SK-N-SH (cell line): ENCODE measurements around the gene PLGLB1. TPM values are rescaled to one million over a fixed set of nuclear protein-coding genes. Genes with fewer than 3 reads are reported as not detected.
"Not testable (repeated sequence)": the region's sequence is repeated elsewhere in the genome, so short reads cannot be mapped to it uniquely, and the experiment has no call there.

Experiments used
- CTCF ChIA-PET: fragments of 300-600, 350-600 bp; formaldehyde crosslinking; extraction: SDS; loops from one replicate; lab custom pipeline; 2021; lab: Yijun Ruan, JAX
- POLR2A ChIA-PET: fragments of 350-600 bp; sonication (Branson Sonifier 250); formaldehyde crosslinking; extraction: SDS; loops from one replicate; lab custom pipeline; 2020; ENCODE audit warnings: antibody characterized with exemption, inconsistent platforms; lab: Yijun Ruan, JAX
- DNase-seq: peaks from one replicate; pipeline ENCODE4 v3.0.0; 2012
- H2AFZ ChIP-seq: fragments of 200-600 bp; sonication (generic); 2 replicates; pipeline ENCODE4 v1.8.1; 2016; ENCODE audit warnings: antibody characterized with exemption, mild to moderate bottlenecking, low read depth
- H3F3A ChIP-seq: fragments of 200-600 bp; sonication (generic); replicated peaks from 2 replicates; pipeline ENCODE3; 2016; ENCODE audit warnings: antibody characterized with exemption, mild to moderate bottlenecking; ENCODE audit not compliant: insufficient read depth
- H3K27ac ChIP-seq, 2 experiments: fragments of 200-500 bp in 1 of 2; fragments of 200-600 bp in 1 of 2; sonication (Bioruptor generic) in 1 of 2; sonication (generic), shearing (Covaris generic) in 1 of 2; 2 replicates each; pipeline versions ENCODE4 v1.5.1 to v1.6.1; 2014 to 2016; ENCODE audit warnings: low read depth in 2 of 2, inconsistent platforms in 1 of 2, low read length in 1 of 2, mild to moderate bottlenecking in 1 of 2, mixed read lengths in 1 of 2
- H3K27me3 ChIP-seq: fragments of 200-600 bp; sonication (generic), shearing (Covaris generic); 2 replicates; pipeline ENCODE4 v1.6.1; 2016; ENCODE audit warnings: mixed run types; ENCODE audit not compliant: insufficient read depth
- H3K36me3 ChIP-seq, 2 experiments: fragments of 200-500 bp in 1 of 2; fragments of 200-600 bp in 1 of 2; sonication (Bioruptor generic) in 1 of 2; sonication (generic) in 1 of 2; replicated peaks in 1 of 2; 2 replicates each; pipeline versions ENCODE3 to v1.5.1; 2014 to 2016; ENCODE audit warnings: low read length in 1 of 2, mild to moderate bottlenecking in 1 of 2; ENCODE audit not compliant: insufficient read depth in 2 of 2, control insufficient read depth in 1 of 2
- H3K4me1 ChIP-seq, 2 experiments: fragments of 200-500 bp in 1 of 2; fragments of 200-600 bp in 1 of 2; sonication (Bioruptor generic) in 1 of 2; sonication (generic), shearing (Covaris generic) in 1 of 2; 2 replicates each; pipeline versions ENCODE4 v1.5.1 to v1.6.1; 2014 to 2016; ENCODE audit warnings: low read depth in 1 of 2, low read length in 1 of 2, mixed run types in 1 of 2; ENCODE audit not compliant: insufficient read depth in 2 of 2, control insufficient read depth in 1 of 2
- H3K4me2 ChIP-seq: fragments of 200-600 bp; sonication (generic), shearing (Covaris generic); 2 replicates; pipeline ENCODE4 v1.6.1; 2017; ENCODE audit warnings: mixed run types
- H3K4me3 ChIP-seq, 2 experiments: fragments of 200-500 bp in 1 of 2; fragments of 200-600 bp in 1 of 2; sonication (Bioruptor generic) in 1 of 2; sonication (generic), shearing (Covaris generic) in 1 of 2; 2 replicates each; pipeline versions ENCODE4 v1.5.1 to v1.8.1; 2014 to 2016; ENCODE audit warnings: low read depth in 2 of 2, inconsistent platforms in 1 of 2, low read length in 1 of 2, mild to moderate bottlenecking in 1 of 2, mixed read lengths in 1 of 2, moderate library complexity in 1 of 2
- H3K79me2 ChIP-seq: fragments of 200-600 bp; sonication (generic); 2 replicates; pipeline ENCODE4 v1.8.1; 2017; ENCODE audit warnings: mild to moderate bottlenecking; ENCODE audit not compliant: insufficient read depth
- H3K9ac ChIP-seq: fragments of 200-600 bp; sonication (generic); 2 replicates; pipeline ENCODE4 v1.6.1; 2017; ENCODE audit warnings: mixed run types
- H3K9me2 ChIP-seq: fragments of 200-600 bp; sonication (generic); 2 replicates; pipeline ENCODE4 v1.6.1; 2017; ENCODE audit warnings: mixed run types
- H3K9me3 ChIP-seq: fragments of 200-600 bp; sonication (generic); 2 replicates; pipeline ENCODE4 v1.6.1; 2017; ENCODE audit warnings: mixed run types, mild to moderate bottlenecking, moderate library complexity
- H4K20me1 ChIP-seq: fragments of 200-600 bp; sonication (generic); 2 replicates; pipeline ENCODE4 v1.6.1; 2017; ENCODE audit warnings: mild to moderate bottlenecking, mixed run types; ENCODE audit not compliant: insufficient read depth
- WGBS: methylation state at CpG from one replicate; pipeline ENCODE4 v1.1.6; 2017; ENCODE audit warnings: low lambda C conversion rate; 5-methylcytosine and 5-hydroxymethylcytosine counted together
- polyA plus RNA-seq, 3 experiments: library from polyadenylated mRNA; depleted of rRNA; stranded (reverse); fragments of >200 nt; gene quantifications; 2 replicates each; pipeline ENCODE4 v1.2.3, GENCODE V29; 2012
- small RNA-seq, 7 experiments: library from RNA; depleted of rRNA; stranded (forward); fragments of <200 nt; gene quantifications; one replicate each; pipeline ENCODE3, GENCODE V24; 2012

Gene PLGLB1
- polyA plus RNA-seq, 1 of the 3 experiments (the other 2 are of a cell fraction) = 0.46 TPM

- H2AFZ ChIP-seq, H3K9me2 ChIP-seq, H3K4me2 ChIP-seq, H3K27me3 ChIP-seq, H3F3A ChIP-seq, H3K9ac ChIP-seq, H3K36me3 ChIP-seq, H3K4me3 ChIP-seq, DNase-seq, H4K20me1 ChIP-seq, H3K4me1 ChIP-seq, POLR2A ChIA-PET, H3K27ac ChIP-seq, CTCF ChIA-PET, H3K79me2 ChIP-seq, H3K9me3 ChIP-seq: not testable (repeated sequence)
- WGBS = no CpG with 5 or more reads among the region's 8 CpGs
Measured at GRCh38 chr2:87021043-87021442, 601 bp downstream of the PLGLB1 start.

- H3K4me3 ChIP-seq, H3K27ac ChIP-seq, CTCF ChIA-PET, H3K27me3 ChIP-seq, DNase-seq, H2AFZ ChIP-seq, H3K4me1 ChIP-seq, H3K9me2 ChIP-seq, H3K9ac ChIP-seq, H3K9me3 ChIP-seq, POLR2A ChIA-PET, H4K20me1 ChIP-seq, H3K36me3 ChIP-seq, H3K79me2 ChIP-seq, H3K4me2 ChIP-seq, H3F3A ChIP-seq: not testable (repeated sequence)
- 98% methylated on average over 6 of the region's 9 CpGs for WGBS
Measured at GRCh38 chr2:87019053-87019452, 2.6 kb downstream of the PLGLB1 start.

- H3K9me3 ChIP-seq, H3K4me3 ChIP-seq, H3K27ac ChIP-seq, H3K27me3 ChIP-seq, H3K9me2 ChIP-seq, H3F3A ChIP-seq, H3K4me2 ChIP-seq, CTCF ChIA-PET, H3K9ac ChIP-seq, H4K20me1 ChIP-seq, H2AFZ ChIP-seq, H3K4me1 ChIP-seq, DNase-seq, H3K36me3 ChIP-seq, H3K79me2 ChIP-seq, POLR2A ChIA-PET: not testable (repeated sequence)
- no CpG with 5 or more reads among the region's 9 CpGs for WGBS
Measured at GRCh38 chr2:87014489-87015169, 7.0 kb downstream of the PLGLB1 start.

GRCh38 chr2:87004398-87004797 lies 17.2 kb downstream of the PLGLB1 start:
- no CpG with 5 or more reads among the region's 2 CpGs for WGBS
- H3K79me2 ChIP-seq, H2AFZ ChIP-seq, H3K9me2 ChIP-seq, CTCF ChIA-PET, POLR2A ChIA-PET, H3K9ac ChIP-seq, DNase-seq, H3K27ac ChIP-seq, H3K4me2 ChIP-seq, H3K4me1 ChIP-seq, H3K27me3 ChIP-seq, H3K4me3 ChIP-seq, H3K9me3 ChIP-seq, H3F3A ChIP-seq, H3K36me3 ChIP-seq, H4K20me1 ChIP-seq: not testable (repeated sequence)

Small RNA genes within 50 kb of the gene (small RNA-seq; reads per million reads assigned to genes)
- gene AC125232.1 = 0 to 5.7 (median 0) reads per million in 7 experiments

Other genes with a start within 250 kb of the PLGLB1 start
- gene CD8A, start 230.9 kb downstream of the PLGLB1 start, polyA plus RNA-seq (2012; rRNA removed) = 0.05 and 0.08 TPM in 2 replicates
- not detected in 2 replicates for gene CD8B, start 160.0 kb downstream of the PLGLB1 start, polyA plus RNA-seq (2012; rRNA removed)
- 0.97 and 1.6 TPM in 2 replicates for gene RGPD1, start 79.7 kb downstream of the PLGLB1 start, polyA plus RNA-seq (2012; rRNA removed)